Transverse colon (tissue), 4 donors: ENCODE data around the gene CLIP1.
A peak's percentile ranks its signal among the peaks of the same experiment; 100 is the strongest.

ENCODE experiments used
- POLR2AphosphoS5 ChIP-seq, 3 donors: sonication (generic); formaldehyde crosslinking; IDR thresholded peaks; one replicate each; pipeline ENCODE4 v1.6.1; 2016; ENCODE audit warnings: antibody characterized with exemption in 3 of 3
- TF ChIP-seq, protein P1 (sequence below), 5 experiments: fragments of 200-600 bp in 3 of 5; fragments of 450-650 bp in 2 of 5; sonication (generic) in 3 of 5; IDR thresholded peaks; 1 replicate in 2 of 5; 2 replicates in 3 of 5; pipeline ENCODE4 v1.5.1; 2016 to 2017; ENCODE audit warnings: antibody characterized with exemption in 5 of 5, inconsistent platforms in 3 of 5, mild to moderate bottlenecking in 2 of 5, moderate library complexity in 1 of 5

DNA sequence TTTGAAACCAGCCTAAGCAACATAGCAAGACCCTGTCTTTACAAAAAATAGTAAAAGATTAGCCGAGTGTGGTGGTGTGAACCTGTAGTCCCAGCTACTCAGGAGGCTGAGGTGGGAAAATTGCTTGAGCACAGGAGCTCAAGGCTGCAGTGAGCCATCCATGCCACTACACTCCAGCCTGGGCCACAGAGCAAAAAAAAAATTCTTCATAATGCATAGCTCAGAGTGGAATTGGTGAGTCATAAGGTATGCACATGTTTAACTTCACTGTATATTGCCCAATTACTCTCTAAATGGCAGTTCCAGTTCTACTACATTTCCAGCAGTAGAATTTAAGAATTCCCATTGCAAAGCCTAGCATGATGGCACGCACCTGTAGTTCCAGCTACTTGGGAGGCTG, 26.8 kb upstream of the CLIP1 start:
- TF ChIP-seq, protein P1, sequence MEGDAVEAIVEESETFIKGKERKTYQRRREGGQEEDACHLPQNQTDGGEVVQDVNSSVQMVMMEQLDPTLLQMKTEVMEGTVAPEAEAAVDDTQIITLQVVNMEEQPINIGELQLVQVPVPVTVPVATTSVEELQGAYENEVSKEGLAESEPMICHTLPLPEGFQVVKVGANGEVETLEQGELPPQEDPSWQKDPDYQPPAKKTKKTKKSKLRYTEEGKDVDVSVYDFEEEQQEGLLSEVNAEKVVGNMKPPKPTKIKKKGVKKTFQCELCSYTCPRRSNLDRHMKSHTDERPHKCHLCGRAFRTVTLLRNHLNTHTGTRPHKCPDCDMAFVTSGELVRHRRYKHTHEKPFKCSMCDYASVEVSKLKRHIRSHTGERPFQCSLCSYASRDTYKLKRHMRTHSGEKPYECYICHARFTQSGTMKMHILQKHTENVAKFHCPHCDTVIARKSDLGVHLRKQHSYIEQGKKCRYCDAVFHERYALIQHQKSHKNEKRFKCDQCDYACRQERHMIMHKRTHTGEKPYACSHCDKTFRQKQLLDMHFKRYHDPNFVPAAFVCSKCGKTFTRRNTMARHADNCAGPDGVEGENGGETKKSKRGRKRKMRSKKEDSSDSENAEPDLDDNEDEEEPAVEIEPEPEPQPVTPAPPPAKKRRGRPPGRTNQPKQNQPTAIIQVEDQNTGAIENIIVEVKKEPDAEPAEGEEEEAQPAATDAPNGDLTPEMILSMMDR (IDR thresholded peaks at IDR 0.05) = peak in 2 of 5 experiments; percentile 18 to 25
- peak in 1 of 3 donors; percentile 62 for TF ChIP-seq POLR2AphosphoS5 (IDR thresholded peaks at IDR 0.05)
